ENCODE data around the gene ESYT1. TPM values are rescaled to one million over a fixed set of nuclear protein-coding genes. Genes with fewer than 3 reads are reported as not detected.
A peak's percentile ranks its signal among the peaks of the same experiment; 100 is the strongest.

Gene ESYT1
- total RNA-seq, 1 experiment from 2014 or later, result 152 TPM

DNA sequence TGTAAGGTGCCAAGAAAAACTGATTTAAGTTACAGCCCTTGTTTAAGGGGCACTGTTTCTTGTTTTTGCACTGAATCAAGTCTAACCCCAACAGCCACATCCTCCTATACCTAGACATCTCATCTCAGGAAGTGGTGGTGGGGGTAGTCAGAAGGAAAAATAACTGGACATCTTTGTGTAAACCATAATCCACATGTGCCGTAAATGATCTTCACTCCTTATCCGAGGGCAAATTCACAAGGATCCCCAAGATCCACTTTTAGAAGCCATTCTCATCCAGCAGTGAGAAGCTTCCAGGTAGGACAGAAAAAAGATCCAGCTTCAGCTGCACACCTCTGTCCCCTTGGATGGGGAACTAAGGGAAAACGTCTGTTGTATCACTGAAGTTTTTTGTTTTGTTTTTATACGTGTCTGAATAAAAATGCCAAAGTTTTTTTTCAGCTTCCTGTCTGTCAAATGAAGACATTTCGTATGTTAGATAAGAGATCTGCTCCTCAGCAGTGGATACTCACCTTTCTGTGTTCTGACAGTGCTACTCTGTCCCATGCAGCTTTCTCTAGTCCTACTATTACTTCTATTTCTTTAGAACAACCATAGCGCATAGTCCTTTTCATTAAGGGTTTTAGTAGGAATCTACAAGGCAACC lies 24.9 kb upstream of the ESYT1 start:
- peaks cover 20% of the 10 kb centered on the region for H3K4me1 ChIP-seq (ENCODE audit: control insufficient read depth, insufficient read depth, low read length)
- ATAC-seq (no peak), DNase-seq (ENCODE audit: low read depth, low spot score) (no peak)
- no peaks in the 10 kb centered on the region; the same call in 1 of the 2 replicates for H3K27me3 ChIP-seq (ENCODE audit: control insufficient read depth, insufficient read depth, low read length)
- TF ChIP-seq CTCF (IDR thresholded peaks at IDR 0.05) (no peak), SIN3A (IDR thresholded peaks at IDR 0.05; ENCODE audit: borderline replicate concordance, insufficient read depth, low read depth, low read length) (no peak), TCF7L2 (IDR thresholded peaks at IDR 0.05; ENCODE audit: low read depth, low read length) (no peak), POLR2AphosphoS5 (IDR thresholded peaks at IDR 0.05; ENCODE audit: low read depth, low read length) (no peak)
- TF ChIP-seq, protein P1, sequence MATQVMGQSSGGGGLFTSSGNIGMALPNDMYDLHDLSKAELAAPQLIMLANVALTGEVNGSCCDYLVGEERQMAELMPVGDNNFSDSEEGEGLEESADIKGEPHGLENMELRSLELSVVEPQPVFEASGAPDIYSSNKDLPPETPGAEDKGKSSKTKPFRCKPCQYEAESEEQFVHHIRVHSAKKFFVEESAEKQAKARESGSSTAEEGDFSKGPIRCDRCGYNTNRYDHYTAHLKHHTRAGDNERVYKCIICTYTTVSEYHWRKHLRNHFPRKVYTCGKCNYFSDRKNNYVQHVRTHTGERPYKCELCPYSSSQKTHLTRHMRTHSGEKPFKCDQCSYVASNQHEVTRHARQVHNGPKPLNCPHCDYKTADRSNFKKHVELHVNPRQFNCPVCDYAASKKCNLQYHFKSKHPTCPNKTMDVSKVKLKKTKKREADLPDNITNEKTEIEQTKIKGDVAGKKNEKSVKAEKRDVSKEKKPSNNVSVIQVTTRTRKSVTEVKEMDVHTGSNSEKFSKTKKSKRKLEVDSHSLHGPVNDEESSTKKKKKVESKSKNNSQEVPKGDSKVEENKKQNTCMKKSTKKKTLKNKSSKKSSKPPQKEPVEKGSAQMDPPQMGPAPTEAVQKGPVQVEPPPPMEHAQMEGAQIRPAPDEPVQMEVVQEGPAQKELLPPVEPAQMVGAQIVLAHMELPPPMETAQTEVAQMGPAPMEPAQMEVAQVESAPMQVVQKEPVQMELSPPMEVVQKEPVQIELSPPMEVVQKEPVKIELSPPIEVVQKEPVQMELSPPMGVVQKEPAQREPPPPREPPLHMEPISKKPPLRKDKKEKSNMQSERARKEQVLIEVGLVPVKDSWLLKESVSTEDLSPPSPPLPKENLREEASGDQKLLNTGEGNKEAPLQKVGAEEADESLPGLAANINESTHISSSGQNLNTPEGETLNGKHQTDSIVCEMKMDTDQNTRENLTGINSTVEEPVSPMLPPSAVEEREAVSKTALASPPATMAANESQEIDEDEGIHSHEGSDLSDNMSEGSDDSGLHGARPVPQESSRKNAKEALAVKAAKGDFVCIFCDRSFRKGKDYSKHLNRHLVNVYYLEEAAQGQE (IDR thresholded peaks at IDR 0.05; ENCODE audit: insufficient read depth in 1 of 2, low read depth in 2 of 2, low read length in 1 of 2), result no peak
- TSS peak; percentile 97 for BruUV-seq (replicated peaks)
- intact Hi-C loops (cut with micrococcal nuclease; ENCODE audit: unreplicated experiment), result no loop called here
- POLR2A ChIA-PET, result interaction anchor here (0.6 to 1.4 kb wide), 2 partner anchors 15 to 54 kb away, joined by 3 read pairs; partner anchors contain the start of gene ZC3H10
- H3K9me3 ChIP-seq (ENCODE audit: control insufficient read depth, insufficient read depth, low read depth, low read length), result no peaks in the 10 kb centered on the region
- H3K27ac ChIP-seq (ENCODE audit: low read length), result peak overlapping the region; percentile 94
- in situ Hi-C loops (cut with HindIII; ENCODE audit: low pct_unique_long_range_greater_than_20kb, low sequenced_read_pairs), result no loop called here
- peaks cover 18% of the 10 kb centered on the region for H3K36me3 ChIP-seq (ENCODE audit: control insufficient read depth, insufficient read depth, low read length)
- peak overlapping the region; percentile 72 to 93 for H3K4me3 ChIP-seq (ENCODE audit: low read depth in 2 of 2, low read length in 2 of 2)
- CTCF ChIA-PET, result interaction anchor here (1.3 kb wide), 1 partner anchor 15 kb away, joined by 3 read pairs; no protein-coding TSS in a partner anchor

DNA sequence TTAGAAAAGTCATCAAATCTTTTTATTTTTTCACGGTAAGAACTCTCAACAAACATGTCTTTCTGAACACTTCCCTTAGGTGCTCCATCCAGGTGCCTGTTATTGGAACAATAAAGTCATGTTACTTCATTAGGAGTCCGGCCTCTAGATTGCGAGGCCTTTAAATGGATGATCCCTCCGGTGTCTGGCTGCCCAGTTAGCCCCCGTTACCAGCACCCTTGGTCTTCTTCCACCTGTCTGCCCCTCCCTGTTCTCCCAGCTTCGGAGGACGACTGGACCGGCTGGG lies 24.3 kb upstream of the ESYT1 start:
- no peak for DNase-seq (ENCODE audit: low read depth, low spot score)
- Histone ChIP-seq H3K4me1 (ENCODE audit: control insufficient read depth, insufficient read depth, low read length) (peaks cover 20% of the 10 kb centered on the region), H3K36me3 (ENCODE audit: control insufficient read depth, insufficient read depth, low read length) (peaks cover 23% of the 10 kb centered on the region), H3K9me3 (ENCODE audit: control insufficient read depth, insufficient read depth, low read depth, low read length) (no peaks in the 10 kb centered on the region), H3K4me3 (ENCODE audit: low read depth in 2 of 2, low read length in 2 of 2) (peak overlapping the region; percentile 72 to 93), H3K27ac (ENCODE audit: low read length) (peak overlapping the region; percentile 94), H3K27me3 (ENCODE audit: control insufficient read depth, insufficient read depth, low read length) (no peaks in the 10 kb centered on the region; the same call in 1 of the 2 replicates)
- intact Hi-C loops (cut with micrococcal nuclease; ENCODE audit: unreplicated experiment), result no loop called here
- TF ChIP-seq TCF7L2 (IDR thresholded peaks at IDR 0.05; ENCODE audit: low read depth, low read length) (no peak), SIN3A (IDR thresholded peaks at IDR 0.05; ENCODE audit: borderline replicate concordance, insufficient read depth, low read depth, low read length) (0 out of 2 replicates have a peak, but pooled peaks have one; percentile 48)
- BruUV-seq (replicated peaks), result no TSS peak
- ChIA-PET POLR2A (interaction anchor here (0.6 to 1.4 kb wide), 8 partner anchors 14 to 99 kb away, joined by 3 to 15 read pairs (median 4); partner anchors contain the start of gene ZC3H10), CTCF (interaction anchor here (1.0 to 1.3 kb wide), 2 partner anchors 15 to 26 kb away, joined by 3 read pairs; no protein-coding TSS in a partner anchor)
- ATAC-seq, result no peak
- in situ Hi-C loops (cut with HindIII; ENCODE audit: low pct_unique_long_range_greater_than_20kb, low sequenced_read_pairs), result no loop called here
